ENCODE measurements around the gene DOK1.

DOK1 gene

DNA sequence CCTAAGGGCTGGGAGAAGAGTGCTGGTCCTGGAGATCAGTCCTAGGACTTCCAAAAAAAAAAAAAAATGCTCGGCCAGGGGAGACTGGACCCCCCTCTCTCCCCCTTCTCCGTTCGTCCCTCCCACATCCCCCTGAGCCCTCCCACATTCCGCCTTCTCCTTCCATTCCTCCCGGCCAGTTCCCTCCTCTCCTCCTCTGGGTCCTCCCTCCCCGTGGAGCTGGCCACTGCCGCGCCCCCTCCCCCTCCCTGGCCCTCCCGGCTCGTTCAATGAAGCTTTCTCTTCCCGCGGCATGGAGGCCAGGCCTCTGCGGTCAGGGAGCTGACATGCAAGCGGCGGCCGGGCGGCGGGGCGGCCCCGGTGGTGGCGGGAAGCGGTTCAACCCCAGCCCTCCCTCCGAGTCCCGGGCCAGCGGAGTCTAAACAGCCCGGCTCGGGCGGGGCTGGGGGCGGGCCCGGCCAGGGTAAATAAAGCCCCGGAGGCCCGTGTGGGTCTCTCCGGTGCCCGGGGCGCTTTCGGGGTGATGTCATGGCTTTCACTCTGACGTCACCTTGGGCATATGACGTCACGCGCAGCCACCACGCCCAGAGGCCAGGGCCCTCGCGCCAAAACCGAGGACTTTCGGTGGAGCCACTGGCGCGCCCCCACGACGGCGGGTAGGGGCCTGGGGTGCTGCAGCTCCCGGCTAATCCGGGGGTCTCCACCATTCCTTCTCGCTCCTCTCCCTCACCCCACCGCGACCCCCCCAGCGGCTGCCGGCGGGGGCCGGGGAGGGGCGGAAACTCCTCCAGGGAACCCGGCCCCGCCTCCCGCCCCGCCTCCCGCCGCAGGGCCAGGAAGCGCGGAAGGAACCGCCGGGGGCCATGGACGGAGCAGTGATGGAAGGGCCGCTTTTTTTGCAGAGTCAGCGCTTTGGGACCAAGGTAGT is at the start of gene DOK1, which contains the start of gene LOXL3:
DOK1 (plus strand) TSS at position 829 of the 928 bp plus-strand sequence; CDS start at position 864, 35 bp downstream.
LOXL3 (minus strand) TSS at position 51 of the 928 bp plus-strand sequence. CDS start 1,308 bp downstream, outside the sequence.
- peak; percentile 71 to 86 (median 80) for DNase-seq (ENCODE audit: low read depth in 2 of 3, low spot score in 1 of 3)

DNA sequence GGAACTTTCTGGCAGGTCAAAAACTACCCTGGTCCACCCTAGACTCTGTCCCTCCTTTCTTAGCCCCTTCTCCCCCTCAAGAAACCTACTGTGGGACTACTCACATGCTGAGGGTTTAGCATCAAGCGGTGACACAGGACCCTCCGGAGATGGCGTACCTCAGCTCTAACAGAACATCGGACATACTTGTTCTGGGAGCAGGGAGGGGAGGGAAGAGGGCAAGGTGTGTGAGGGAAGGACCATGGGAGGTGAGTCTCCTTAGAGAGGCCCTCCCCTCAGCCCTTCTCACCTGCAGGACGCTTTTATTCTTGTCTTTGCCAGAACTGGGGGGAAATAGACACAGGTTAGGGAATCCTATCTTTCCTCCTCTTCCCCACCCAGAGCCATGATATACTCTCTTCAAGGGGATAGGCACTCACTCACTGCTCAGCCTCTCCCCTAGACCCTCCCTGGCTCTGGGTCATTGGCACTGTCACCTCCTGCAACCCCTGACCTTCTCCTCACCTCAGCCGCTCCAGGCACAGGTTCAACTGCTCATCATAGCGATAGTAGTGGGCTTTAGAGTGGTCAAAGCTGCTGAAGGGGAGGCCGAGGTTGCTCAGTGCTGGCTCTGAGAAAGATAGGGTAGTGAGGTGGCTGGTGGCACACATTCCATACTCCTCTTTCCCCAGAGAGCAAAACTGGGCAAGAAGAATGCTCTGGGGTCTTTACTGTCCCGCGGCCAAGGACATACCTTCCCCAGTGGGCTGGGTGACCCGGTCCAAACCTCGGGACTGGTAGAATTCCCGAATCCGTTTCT is 48.9 kb upstream of the DOK1 start:
- DNase-seq (ENCODE audit: low read depth in 2 of 3, low spot score in 1 of 3), result no peak

DNA sequence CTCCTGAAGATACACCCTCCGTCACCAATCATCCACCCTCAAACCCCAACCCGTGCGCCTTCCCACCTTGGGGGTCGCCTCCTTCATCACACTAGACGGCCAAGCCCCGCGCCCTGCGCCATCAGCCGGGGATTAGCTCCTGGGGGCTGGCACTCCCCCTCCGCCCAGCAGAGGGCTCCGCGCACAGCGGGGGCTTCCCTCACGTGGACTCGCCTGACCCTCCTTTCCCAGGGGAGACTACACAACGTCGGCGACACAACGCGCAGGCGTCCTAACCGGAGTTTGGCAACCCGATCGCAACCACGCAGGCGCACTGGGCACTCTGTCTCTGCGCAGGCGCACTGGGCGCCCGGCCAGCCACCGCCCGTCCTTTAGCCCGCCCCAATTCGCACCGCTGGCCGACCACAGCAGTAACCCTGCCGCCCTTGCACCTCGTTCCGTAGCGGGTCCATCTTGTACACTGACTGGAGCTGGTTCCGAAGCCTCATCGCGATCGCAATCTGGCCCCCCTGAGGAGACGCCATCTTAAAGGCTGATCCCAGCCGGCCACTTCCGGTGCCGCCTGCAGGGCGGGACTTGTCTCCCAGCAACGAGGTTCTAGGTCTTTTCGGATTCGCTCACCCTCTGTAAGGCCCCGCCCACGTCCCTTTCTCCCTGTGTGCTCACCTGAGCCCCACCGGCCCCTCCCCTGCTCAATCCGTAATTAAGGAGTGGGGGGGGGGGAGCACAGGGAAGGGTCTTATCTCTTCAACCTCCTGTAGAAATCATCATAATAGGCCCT is 47.2 kb upstream of the DOK1 start, which contains the start of gene PCGF1:
PCGF1 (minus strand) TSS at position 551 of the 781 bp plus-strand sequence; CDS start at position 524, 27 bp downstream.
- peak; percentile 95 to 99 (median 99) for DNase-seq (ENCODE audit: low read depth in 2 of 3, low spot score in 1 of 3)

DNA sequence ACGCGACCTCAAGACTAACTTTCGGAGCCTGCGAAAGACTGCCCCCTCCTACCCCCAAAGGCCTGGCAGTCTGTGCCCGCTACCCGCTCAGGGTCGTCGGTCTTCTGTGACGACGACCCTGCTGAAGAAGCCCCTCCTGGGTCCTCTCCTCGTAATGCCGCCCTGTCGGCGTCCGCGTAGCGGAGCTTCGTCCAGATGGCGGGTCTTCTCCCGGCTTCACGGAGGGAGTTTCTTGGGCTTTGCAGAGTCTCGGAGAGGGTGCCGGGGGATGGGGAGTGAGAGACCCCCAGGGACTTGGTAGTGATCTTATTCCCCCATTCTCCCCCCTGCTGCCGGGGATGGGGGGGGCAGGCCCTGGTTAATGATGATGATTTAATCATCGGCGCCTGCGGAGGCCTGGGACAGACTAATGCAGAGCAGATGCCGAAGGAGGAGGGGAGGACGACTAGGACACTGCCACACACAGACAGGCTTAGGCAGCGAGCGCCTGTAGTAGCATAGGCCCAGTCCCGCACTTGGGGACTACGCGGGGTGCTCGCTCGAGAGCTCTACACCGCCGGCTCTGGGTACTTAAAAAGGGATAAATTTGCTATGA is 46.5 kb upstream of the DOK1 start:
- no peak for DNase-seq (ENCODE audit: low read depth in 2 of 3, low spot score in 1 of 3)

DNA sequence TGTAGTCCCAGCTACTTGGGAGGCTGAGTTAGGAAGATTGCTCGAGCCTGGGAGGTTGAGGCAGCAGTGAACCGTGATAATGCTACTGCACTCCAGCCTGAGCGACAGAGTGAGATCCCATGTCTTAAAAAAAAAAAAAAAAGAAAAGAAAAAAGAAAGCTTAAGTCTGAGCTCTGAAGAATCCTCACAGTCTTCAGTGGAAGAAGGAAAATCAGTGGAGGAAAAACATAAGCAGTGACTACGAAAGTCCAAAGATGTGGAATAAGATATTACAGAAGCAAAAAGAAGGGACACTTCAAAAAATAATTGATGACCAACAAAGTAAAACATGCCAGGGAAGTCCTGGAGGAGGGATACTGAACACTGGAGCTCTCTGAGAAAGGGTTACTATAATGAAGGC is 44.2 kb upstream of the DOK1 start:
- no peak for DNase-seq (ENCODE audit: low read depth in 2 of 3, low spot score in 1 of 3)

DNA sequence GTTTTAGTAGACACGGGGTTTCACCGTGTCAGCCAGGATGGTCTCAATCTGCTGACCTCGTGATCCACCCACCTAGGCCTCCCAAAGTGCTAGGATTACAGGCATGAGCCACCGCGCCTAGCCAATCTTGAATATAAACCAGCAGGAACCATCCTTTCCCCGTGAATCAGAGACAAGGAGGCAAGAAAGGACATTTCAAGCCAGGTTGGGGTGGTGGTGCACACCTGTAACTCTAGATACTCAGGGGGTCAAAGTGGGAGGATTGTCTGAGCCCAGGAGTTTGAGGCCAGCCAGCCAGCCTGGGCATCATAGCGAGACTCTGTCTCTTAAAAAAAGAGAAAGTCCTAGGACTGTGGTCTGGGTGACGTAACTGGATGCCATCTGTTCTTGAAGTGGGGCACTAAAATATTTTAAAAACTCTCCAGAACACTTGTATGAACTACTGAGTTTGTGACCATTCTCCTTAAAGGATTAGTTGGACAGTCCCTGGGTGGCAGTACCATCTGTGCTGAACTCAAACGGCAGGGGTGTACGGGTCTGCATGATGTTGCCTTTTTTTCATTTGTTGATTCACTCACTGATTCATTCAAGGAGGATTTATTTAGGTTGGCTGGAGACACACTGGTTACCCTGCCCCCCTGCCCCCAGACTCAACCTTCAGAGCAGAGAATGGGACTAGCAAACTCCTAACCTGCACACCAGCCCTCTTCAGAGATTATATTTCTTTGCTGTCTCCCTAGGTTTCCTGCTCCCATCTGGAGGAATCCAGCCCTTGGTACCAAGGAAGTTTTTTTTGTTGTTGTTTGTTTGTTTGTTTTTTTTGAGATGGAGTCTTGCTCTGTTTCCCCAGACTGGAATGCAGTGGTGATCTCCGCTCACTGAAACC is 43.2 kb upstream of the DOK1 start:
- DNase-seq (ENCODE audit: low read depth in 2 of 3, low spot score in 1 of 3), result no peak

DNA sequence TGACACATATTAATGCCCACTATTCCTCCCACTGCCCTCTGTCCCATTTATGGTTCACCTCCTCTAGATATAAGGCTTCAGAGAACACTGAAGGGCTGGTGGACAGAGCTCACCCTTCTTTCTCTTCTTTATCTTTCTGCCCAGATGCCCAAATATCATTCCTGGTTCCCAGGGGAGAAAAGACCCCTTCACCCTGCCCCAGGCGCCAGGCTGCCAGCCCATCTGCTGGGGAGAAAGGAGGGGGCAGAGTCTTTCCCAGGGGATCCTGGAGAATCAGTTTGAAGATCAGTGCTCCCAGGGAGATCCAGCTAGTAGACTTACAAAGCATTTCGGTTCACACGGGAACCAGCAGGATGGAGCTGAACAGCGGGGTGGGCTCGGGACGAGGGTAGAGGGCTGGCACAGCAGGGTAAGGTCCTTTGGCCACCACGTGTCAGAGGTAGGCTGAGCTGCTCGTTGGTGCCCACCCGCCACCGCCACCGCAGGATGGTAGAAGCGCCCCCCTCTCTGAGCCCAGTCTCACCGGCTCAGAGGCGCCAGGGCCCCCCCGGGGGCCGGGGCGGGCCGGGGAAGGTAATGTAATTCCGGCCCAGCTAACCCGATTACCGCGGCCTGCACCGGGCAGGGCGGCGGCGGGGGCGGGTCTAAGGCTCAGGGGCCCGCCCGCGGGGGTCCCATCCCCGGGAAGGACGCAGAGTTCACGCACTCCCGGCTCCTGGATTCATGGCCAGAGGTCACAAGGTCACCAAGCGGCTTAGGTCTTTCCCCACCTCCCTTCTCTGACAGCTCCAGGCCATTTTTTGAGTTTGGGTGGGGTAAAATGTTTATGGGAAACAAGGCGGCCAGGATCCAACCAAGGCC is 41.5 kb upstream of the DOK1 start:
- DNase-seq (ENCODE audit: low read depth in 2 of 3, low spot score in 1 of 3), result no peak

DNA sequence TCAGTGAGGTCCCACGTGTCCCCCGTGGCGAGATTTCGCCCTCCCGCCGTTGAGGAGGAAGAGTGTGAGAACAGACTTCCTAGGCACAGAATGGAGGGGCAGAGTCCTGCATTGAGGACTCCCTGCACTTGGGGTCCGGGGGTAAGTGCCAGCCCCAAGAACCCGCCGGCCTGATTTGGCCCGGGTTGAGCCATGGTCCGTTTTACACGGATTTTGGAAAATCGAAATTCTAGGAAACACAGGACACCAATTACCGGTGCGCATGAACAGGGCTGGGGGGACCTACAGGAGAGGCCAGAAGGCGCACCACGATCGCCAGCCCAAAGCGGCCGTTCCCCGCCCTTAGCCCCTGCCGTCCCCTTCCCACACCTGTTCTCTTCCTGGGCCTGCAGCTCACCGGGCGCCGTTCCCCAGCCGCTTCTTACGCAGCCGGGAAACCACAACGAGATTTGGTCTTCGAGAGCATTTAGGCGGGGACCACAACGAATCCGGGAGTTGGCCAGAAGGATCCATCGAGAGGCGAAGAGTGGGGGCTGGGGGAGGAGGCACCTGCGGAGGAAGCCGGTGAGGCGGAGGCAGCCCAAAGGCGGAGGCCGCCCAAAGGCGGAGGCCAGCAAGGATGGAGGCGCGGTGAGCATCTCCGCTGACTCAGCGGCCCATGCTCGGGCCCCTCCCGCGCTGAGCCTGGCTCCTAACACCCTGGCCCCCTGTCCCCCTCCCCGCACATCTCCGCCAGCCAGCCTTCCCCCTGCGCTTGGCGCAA is 40.7 kb upstream of the DOK1 start:
- no peak for DNase-seq (ENCODE audit: low read depth in 2 of 3, low spot score in 1 of 3)

DNA sequence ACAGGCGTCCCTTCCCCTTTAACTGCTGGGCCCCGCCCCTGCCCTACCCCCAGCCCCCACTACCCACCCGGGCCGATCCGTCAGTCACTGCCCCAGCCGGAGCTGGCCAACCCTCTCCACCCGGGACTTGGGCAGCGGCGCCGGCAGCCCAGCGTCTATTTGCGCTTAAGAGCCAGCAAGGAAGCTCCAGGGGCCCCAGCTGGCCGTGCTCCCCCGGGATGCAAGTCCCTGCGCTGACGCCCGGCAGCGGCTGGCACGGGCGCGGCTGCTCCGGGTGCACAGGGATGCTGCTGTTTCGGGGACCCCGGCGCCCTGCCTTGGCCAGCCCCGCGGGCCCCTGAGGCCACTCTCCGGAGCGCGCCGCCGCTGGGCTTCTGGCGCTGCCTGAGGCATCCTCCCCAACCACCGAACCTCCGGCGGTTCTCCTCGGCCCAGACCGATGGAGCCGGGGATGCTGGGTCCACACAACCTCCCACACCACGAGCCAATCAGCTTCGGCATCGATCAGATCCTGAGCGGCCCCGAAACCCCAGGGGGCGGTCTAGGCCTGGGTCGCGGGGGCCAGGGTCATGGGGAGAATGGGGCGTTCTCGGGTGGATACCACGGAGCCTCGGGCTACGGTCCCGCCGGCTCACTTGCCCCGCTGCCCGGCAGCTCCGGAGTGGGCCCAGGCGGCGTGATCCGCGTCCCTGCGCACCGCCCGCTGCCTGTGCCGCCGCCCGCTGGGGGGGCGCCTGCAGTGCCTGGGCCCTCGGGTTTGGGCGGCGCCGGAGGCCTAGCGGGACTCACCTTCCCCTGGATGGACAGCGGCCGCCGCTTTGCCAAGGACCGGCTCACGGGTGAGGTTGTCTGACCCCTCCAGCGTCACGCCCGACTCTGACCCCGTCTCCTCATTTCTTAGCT is 39.9 kb upstream of the DOK1 start, which contains the start of gene TLX2:
TLX2 (plus strand) TSS at position 83 of the 903 bp plus-strand sequence; CDS start at position 440, 357 bp downstream.
- no peak for DNase-seq (ENCODE audit: low read depth in 2 of 3, low spot score in 1 of 3)

DNA sequence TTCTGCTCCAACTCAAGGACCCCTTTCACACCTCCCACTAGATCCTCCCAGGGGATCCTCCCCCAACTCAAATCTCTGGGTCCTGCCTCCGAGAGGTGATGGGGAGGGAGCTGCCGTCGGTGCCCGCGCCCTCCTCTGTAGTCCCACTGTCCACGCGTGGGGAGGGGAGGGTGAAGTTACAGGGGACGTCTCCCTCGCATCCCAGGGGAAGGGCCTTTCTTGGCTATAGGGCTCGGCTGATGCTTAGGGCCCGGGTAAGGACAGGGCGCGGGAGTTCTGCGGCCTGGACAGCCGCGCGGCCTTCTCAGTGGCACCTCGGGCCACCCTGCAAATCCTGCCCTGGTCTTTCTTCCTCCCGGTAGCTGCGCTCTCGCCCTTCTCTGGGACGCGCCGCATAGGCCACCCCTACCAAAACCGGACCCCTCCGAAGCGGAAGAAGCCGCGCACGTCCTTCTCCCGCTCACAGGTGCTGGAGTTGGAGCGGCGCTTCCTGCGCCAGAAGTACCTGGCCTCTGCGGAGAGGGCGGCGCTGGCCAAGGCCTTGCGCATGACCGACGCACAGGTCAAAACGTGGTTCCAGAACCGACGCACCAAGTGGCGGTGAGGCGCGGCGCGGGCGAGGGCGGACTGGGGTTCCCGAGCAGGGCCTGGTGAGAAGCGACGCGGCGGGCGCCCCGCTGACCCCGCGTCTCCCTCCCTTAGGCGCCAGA is 39.1 kb upstream of the DOK1 start:
- no peak for DNase-seq (ENCODE audit: low read depth in 2 of 3, low spot score in 1 of 3)

DNA sequence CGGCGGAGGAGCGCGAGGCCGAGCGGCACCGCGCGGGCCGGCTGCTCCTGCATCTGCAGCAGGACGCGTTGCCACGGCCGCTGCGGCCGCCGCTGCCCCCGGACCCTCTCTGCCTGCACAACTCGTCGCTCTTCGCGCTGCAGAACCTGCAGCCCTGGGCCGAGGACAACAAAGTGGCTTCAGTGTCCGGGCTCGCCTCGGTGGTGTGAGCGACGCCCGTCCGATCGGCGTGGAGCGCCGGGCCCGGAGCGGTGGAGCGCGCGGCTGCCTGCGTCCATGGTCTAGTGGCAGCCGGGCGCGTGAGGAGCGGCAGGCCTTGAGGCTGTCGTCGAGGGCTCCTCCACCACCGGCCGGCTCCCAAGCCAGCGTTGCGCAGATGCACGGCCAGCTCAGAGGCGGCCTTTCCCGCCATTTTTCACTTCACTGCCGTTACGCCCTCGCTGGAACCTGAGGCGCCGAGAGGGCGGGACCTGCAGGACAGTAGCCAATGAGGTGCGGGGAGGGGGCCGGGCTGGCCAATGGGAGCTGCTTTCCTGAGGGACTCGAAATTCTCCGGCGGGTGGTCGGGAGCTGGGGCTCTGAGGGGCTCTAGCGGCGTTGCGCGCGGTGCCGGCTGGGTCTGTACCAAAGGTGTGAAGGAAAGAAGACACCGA is 38.4 kb upstream of the DOK1 start:
- DNase-seq (ENCODE audit: low read depth in 2 of 3, low spot score in 1 of 3), result peak; percentile 68 to 70 (median 69)

DNA sequence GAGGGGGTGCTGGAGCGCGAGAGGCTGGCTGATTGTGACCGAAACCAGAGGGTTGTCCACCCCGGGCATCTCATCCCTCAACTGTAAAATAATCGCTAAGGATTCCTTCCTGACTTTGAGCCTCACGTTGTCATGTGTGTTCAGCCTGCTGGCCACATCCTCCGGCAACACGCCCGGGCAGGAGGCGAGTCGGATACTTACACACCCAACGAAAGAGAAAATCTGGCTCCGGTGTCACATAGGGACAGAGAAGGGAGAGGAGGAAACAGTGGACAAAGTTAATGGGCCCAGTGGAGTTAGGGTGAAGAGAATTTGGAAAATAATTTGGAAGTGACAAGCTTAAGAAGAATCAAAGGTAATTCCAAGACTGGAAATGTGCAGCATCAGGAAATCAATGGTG is 37.9 kb upstream of the DOK1 start:
- no peak for DNase-seq (ENCODE audit: low read depth in 2 of 3, low spot score in 1 of 3)

DNA sequence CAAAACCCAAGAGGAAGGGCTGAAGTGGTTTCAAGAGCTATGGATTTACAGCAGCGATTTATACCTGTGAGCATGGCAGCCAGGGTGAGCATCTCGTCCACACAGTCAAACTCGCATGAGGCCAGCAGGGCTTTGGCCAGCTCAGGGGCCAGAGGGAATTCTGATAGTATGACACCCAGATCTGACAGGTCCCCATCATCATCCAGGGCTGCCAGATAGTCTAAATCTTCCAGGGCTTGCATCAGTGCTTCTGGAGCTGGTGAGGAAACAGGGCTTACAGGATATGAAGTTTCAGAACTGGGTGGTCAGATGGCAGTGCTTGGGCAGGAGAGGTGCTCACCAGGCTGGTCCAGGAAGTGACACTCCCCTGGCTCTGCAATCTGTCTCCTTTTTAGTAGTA is 32.0 kb upstream of the DOK1 start:
- DNase-seq (ENCODE audit: low read depth in 2 of 3, low spot score in 1 of 3), result no peak

DNA sequence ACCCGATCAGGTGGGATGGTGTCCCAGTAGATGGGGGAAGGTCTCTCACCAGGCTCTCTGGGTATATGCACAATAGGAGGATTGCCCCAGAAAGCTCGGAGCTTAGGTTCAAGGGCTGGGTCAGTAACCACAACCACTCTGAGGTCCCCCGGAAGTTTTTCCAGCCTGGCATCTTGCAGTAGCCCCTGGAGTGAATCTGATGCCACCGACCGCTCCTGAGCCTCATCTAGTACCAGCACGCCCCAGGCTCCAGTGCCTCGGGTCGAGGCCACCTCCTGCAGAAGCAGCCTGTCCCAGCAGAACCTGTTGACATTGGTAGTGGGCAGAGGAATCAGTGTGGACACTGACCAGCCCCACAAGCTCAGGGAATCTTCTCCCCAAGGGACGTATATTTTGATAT is 30.5 kb upstream of the DOK1 start:
- no peak for DNase-seq (ENCODE audit: low read depth in 2 of 3, low spot score in 1 of 3)

DNA sequence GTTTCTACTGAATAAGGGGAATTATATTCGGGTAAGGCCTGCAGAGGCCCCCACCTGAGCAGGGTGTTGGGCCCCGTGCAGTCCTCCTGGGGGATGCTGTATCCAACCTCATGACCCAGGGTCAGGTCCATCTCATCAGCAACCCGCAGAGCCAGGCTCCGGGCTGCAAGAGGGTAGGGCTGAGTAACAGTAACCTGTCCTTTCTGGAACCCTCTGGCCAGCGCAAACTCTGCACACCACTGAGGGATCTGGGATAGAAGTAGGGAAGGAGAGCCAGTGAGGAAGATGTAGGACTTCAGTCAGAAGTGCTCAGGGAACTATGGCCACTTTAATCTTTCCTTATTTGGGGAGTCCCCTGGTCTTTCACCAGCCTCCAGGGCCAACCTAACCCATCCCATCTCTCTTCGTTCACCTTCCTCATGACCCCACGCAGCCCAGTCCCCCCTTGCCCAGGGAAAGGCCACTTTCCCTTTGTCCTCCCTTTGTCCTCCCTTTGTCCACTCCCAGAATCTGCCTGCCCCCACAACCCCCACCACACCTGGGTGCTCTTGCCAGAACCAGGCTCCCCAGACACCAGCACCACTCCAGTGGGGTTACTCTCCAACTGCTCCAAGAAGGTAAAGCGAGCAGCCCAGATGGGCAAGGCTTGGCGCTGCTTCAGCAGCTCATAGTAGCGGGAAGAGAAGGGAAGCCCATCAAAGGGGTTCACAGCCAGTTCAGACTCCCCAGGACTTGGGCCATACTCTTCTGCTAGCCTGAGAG is 29.4 kb upstream of the DOK1 start:
- no peak for DNase-seq (ENCODE audit: low read depth in 2 of 3, low spot score in 1 of 3)

Data from stimulated activated CD4-positive, alpha-beta T cell treated with anti-CD3 and anti-CD28 coated beads, Interleukin-12 subunit alpha, Interleukin-12 subunit beta, amount 100 ng/mL, for 48 hours (primary cell).